Embryonic facial prominence (tissue), 1 donor: Measurements from ENCODE around the gene NRSN2.
"Not testable (repeated sequence)": the region's sequence is repeated elsewhere in the genome, so short reads cannot be mapped to it uniquely, and the experiment has no call there.

Experiments
- DNase-seq: peaks from one replicate; pipeline ENCODE4 v3.0.0-alpha.2; 2016; ENCODE audit errors: extremely low spot score

The NRSN2 gene

GRCh38 chr20:375265-375889 lies 28.5 kb downstream of the NRSN2 start:
- DNase-seq = no peak

DNA sequence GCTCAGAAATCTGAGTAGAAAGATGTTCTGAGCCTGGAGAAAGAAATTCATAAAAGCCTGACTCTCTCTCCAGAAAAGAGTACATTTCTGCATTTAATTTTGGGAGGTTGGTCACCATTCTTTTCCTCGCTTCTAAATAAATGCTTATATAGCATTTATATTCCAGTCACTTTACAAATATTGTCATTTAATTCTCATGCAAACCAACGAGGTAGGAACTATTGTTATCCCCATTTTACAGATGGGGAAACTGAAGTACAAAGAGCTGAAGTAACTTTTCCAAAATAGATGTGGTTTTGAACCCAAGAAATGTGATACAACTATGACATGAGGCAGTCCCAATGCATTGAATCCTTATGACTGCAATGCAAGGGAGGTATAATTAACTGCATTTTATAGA lies 29.2 kb downstream of the NRSN2 start:
- DNase-seq = no peak

GRCh38 chr20:376750-377149 lies 29.8 kb downstream of the NRSN2 start:
- no peak for DNase-seq

DNA sequence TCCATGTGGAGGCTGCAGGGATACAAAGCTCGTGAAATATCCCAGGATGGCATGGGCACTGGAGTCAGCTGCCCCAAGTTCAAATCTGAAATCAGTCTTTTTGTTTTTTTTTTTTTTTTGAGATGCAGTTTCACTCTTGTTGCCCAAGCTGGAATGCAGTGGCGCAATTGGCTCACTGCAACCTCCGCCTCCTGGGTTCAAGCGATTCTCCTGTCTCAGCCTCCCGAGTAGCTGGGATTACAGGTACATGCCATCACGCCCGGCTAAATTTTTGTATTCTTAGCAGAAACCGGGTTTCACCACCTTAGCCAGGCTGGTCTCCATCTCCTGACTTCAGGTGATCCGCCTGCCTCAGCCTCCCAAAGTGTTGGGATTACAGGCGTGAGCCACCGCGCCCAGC lies 30.7 kb downstream of the NRSN2 start:
- DNase-seq = not testable (repeated sequence)

- DNase-seq = no peak
Measured at GRCh38 chr20:378961-379336, 32.0 kb downstream of the NRSN2 start.

DNA sequence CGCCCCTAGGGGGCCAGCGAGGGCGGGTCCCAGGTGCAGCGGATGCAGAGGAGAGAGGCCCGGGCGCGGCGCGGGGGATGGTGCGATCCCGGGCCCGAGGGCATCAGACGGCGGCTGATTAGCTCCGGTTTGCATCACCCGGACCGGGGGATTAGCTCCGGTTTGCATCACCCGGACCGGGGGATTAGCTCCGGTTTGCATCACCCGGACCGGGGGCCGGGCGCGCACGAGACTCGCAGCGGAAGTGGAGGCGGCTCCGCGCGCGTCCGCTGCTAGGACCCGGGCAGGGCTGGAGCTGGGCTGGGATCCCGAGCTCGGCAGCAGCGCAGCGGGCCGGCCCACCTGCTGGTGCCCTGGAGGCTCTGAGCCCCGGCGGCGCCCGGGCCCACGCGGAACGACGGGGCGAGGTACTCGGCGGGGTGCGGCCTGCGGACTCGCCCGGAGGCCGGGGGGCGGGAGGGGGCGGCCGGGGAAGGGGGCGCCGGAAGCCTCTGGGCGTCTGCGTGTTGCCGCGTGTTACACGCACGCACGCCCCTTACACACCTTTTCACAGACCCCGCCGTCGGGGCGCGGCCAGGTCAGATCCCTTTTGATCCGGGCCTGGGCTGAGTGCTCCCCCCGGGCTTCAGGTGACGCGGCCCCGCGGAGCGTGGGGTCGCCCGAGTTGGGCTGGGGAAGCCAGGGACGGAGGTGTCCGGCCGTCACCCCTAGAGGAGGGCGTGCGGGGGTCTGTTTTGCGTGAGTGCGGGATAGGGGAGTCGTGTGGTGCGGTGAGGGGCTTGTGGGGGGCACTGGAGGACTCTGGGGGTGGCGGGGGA lies 34.1 kb downstream of the NRSN2 start:
- no peak for DNase-seq

DNA sequence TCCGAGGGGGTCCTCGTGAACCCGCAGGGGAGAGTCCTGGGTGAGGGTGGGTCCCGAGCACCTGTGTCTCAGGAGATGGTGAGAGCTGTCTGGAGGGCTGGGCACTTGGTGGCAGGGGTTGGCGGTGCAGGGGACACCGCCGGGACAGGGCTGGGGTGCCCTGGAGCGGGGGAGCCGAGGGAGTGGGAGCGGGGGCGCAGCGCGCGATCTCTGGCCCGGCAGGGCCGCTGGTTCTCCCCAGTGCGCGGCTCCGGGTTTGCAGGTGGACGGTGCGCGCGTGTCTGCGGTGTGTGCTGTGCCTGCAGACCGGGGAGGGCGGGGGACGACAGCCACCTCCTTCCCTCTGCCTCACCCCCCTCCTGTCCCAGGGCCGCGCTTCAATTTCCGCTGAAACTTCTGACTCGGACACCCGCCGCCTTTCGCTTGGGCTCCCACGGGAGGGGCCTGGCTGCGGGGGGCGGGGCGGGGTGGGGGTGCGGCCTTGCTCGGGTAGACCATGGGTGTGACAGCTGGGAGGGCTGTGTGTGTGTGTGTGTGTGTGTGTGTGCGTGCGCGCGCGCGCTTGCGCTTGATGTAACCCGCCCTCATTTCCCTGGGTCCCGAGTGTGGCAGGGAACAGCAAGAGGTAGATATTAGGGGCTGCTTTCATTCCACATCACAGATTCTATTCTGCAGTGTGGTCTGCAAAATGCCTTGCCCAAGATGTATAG lies 34.8 kb downstream of the NRSN2 start:
- no peak for DNase-seq

- DNase-seq = no peak
Measured at GRCh38 chr20:382291-383115, 35.6 kb downstream of the NRSN2 start.

DNA sequence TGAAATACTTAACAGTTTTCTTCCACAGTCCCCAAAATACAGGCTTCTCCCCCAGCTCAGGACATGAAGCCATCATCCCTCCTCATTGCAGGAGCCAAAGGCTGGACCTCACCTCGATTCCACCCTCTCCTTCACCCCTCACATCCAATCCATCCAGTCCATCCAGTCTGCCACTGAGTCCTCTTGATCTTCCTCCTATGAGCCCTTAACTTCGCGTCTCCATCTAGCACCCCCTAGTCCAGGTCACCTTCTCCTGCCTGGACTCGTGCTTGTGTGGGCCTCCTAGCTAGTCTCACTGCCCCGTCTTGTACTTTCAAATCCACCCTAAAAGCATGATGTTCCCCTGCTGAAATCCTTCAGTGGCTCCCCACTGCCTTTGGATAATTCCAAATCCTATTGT lies 37.0 kb downstream of the NRSN2 start:
- DNase-seq = no peak

- no peak for DNase-seq
Measured at GRCh38 chr20:384723-385122, 37.8 kb downstream of the NRSN2 start.

DNA sequence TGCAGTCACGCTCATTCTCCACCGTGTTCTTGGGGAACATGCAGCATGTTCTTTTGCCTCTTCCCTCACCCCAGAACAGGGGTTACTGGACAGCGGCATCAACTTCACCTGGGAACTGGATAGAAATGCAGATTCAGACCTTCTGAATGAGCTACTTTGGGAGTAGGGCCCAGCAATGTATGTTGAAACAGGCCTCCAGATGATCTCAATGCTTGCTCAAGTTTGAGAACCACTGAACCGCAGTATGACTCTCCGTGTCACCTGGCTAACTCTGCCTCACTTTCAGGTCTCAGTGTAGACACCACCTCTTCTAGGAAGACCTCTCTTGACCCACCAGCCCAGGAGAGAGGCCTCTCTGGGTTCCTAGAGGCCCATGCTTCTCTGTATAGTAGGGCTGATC lies 38.5 kb downstream of the NRSN2 start:
- no peak for DNase-seq

GRCh38 chr20:386634-387033 lies 39.7 kb downstream of the NRSN2 start:
- DNase-seq = not testable (repeated sequence)

GRCh38 chr20:387520-387919 lies 40.6 kb downstream of the NRSN2 start:
- no peak for DNase-seq

DNA sequence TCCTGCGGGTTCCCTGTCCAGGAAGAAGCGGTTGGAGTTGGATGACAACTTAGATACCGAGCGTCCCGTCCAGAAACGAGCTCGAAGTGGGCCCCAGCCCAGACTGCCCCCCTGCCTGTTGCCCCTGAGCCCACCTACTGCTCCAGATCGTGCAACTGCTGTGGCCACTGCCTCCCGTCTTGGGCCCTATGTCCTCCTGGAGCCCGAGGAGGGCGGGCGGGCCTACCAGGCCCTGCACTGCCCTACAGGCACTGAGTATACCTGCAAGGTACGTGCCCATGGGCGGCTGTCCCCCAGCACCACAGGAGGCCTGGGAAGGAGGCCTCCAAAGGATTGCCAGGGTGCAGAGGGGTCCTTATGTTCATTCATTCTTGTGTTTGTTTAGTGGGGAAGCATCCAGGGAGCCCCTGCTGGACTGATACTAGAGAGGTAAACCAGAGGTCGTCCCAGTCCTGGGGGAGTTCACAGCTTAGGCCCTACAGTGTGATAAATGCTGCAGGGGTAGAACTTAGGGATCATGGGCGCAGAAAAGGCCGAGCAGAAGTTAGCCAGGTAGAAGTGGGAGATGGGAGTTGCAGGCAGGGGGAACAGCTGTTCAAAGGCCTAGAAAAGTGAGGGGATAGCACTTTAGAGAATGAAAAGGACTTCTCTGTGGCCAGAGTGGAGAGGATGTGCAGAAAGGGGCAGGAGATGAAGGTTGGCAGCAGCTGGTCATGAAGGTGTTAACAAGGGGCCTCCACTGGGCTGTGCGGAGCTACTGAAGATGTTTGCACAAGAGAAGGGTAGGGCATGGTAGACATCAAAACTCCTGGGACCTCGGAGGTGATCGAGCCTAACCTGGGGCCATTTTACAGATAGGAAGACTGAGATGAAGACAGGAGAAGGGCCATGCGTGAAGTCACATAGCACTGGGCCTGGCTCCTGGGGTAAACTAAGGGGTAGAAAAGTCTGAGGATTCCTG lies 41.4 kb downstream of the NRSN2 start:
- DNase-seq = no peak

GRCh38 chr20:389220-389619 lies 42.3 kb downstream of the NRSN2 start:
- no peak for DNase-seq

DNA sequence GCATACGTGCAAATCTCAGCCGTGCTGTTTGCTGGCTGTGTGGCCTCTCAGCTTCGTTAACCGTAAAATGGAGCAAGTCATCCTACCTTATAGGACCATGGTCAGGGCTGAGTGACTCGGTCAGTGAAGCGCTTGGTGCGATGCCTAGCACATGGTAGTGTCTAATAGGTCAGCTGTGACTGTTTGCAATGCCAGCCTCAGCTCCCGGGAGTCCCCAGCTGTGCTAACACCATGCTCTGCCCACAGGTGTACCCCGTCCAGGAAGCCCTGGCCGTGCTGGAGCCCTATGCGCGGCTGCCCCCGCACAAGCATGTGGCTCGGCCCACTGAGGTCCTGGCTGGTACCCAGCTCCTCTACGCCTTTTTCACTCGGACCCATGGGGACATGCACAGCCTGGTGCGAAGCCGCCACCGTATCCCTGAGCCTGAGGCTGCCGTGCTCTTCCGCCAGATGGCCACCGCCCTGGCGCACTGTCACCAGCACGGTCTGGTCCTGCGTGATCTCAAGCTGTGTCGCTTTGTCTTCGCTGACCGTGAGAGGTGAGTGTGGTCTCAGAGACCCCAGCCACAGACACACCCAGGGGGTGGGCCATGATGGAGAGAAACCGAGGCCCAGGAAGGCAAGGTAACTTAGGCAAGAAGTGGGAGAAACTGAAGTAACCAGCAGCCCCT lies 44.3 kb downstream of the NRSN2 start:
- DNase-seq = no peak

DNA sequence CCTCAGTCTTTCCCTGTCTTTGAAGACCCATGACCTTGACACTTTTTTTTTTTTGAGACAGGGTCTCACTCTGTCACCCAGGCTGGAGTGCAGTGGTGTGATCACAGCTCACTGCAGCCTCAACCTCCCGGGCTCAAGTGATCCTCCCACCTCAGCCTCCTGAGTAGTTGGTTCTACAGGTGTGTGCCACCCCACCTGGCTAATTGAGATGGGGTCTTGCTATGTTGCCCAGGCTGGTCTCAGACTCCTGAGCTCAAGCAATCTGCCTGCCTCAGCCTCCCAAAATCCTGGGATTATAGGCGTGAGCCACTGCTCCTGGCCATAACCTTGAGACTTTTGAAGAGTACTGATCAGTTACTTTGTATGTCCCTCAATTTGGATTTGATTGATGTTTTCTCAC lies 46.4 kb downstream of the NRSN2 start:
- not testable (repeated sequence) for DNase-seq

- no peak for DNase-seq
Measured at GRCh38 chr20:396252-396618, 49.3 kb downstream of the NRSN2 start.

DNA sequence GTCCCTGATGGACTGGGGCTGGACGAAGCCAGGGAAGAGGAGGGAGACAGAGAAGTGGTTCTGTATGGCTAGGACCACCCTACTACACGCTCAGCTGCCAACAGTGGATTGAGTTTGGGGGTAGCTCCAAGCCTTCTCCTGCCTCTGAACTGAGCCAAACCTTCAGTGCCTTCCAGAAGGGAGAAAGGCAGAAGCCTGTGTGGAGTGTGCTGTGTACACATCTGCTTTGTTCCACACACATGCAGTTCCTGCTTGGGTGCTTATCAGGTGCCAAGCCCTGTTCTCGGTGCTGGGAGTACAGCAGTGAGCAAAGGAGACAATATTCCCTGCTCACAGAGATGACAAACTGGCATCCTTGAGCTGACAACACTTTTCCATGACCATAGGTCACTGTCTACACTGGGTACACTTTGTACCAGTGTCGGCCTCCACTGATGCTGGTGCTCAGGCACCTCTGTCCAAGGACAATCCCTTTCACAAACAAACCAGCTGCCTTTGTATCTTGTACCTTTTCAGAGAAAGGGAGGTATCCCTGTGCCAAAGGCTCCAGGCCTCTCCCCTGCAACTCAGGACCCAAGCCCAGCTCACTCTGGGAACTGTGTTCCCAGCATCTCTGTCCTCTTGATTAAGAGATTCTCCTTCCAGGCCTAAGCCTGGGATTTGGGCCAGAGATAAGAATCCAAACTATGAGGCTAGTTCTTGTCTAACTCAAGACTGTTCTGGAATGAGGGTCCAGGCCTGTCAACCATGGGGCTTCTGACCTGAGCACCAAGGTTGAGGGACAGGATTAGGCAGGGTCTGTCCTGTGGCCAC lies 49.9 kb downstream of the NRSN2 start:
- DNase-seq = no peak
